A549 (cell line): ENCODE results near the gene PSMA7. TPM values are rescaled to one million over a fixed set of nuclear protein-coding genes. Genes with fewer than 3 reads are reported as not detected.

Source experiments
- ATAC-seq, 2 experiments: fragments of 200-7000 bp in 1 of 2; fragments of >200 bp in 1 of 2; cut with Nextera tagmentation in 1 of 2; cut with Tn5 transposase in 1 of 2; 3 replicates each; pipeline versions ENCODE4 v1.8.0 to v1.9.1; 2018 to 2020; ENCODE audit warnings: mild to moderate bottlenecking in 1 of 2, moderate library complexity in 1 of 2
- CTCF ChIA-PET: fragments of 300-600 bp; sonication (Branson Sonifier 250); formaldehyde crosslinking; extraction: SDS; loops from one replicate; lab custom pipeline; 2021; ENCODE audit warnings: antibody characterized with exemption, inconsistent platforms; lab: Yijun Ruan, JAX
- POLR2A ChIA-PET: fragments of 350-600 bp; formaldehyde crosslinking; extraction: SDS; loops from one replicate; lab custom pipeline; 2021; ENCODE audit warnings: antibody characterized with exemption, inconsistent platforms; lab: Yijun Ruan, JAX
- DNase-seq, 2 experiments: peaks; one replicate each; pipeline versions ENCODE4 v3.0.0 to v3.0.0-alpha.2; 2011 to 2016; ENCODE audit warnings: low read depth in 1 of 2, low spot score in 1 of 2
- FAIRE-seq: peaks from 2 replicates; lab custom pipeline; 2011; peaks lifted over from hg19 to GRCh38; lab: Jason Lieb, UNC
- H3K27ac ChIP-seq, 2 experiments: fragments of >200 bp; sonication (Bioruptor Twin); formaldehyde crosslinking; 3 replicates each; pipeline ENCODE4 v1.5.1; 2016 to 2017
- H3K4me1 ChIP-seq: fragments of >200 bp; sonication (Bioruptor Twin); formaldehyde crosslinking; 3 replicates; pipeline ENCODE4 v1.6.1; 2016
- H3K4me2 ChIP-seq: fragments of >200 bp; sonication (Bioruptor Twin); formaldehyde crosslinking; 3 replicates; pipeline ENCODE4 v1.6.1; 2016
- H3K4me3 ChIP-seq: fragments of >200 bp; sonication (Bioruptor Twin); formaldehyde crosslinking; 3 replicates; pipeline ENCODE4 v1.5.1; 2016
- H3K9me3 ChIP-seq: fragments of >200 bp; sonication (Bioruptor Twin); formaldehyde crosslinking; 3 replicates; pipeline ENCODE4 v1.6.1; 2016
- BCL3 ChIP-seq: fragments of >200 bp; sonication (Bioruptor Twin); formaldehyde crosslinking; IDR thresholded peaks from 3 replicates; pipeline ENCODE4 v1.6.1; 2016
- CBX8 ChIP-seq: fragments of 200-600 bp; sonication (generic); IDR thresholded peaks from 2 replicates; pipeline ENCODE4 v1.6.1; 2016
- CHD4 ChIP-seq: fragments of 200-600 bp; sonication (generic); IDR thresholded peaks from 2 replicates; pipeline ENCODE4 v1.6.1; 2016; ENCODE audit warnings: antibody characterized with exemption, mild to moderate bottlenecking, borderline replicate concordance
- CTCF ChIP-seq: fragments of >200 bp; sonication (Bioruptor Twin); formaldehyde crosslinking; IDR thresholded peaks from 3 replicates; pipeline ENCODE4 v1.5.1; 2016
- E2F6 ChIP-seq: IDR thresholded peaks from 2 replicates; pipeline ENCODE4 v1.6.1; 2012; ENCODE audit warnings: low read depth, borderline replicate concordance
- ELK1 ChIP-seq: fragments of 150-350 bp; IDR thresholded peaks from 2 replicates; pipeline ENCODE4 v1.6.1; 2014; ENCODE audit warnings: low read depth, mild to moderate bottlenecking, low read length
- EP300 ChIP-seq, 2 experiments: fragments of >200 bp; sonication (Bioruptor Twin); formaldehyde crosslinking; IDR thresholded peaks; 2 replicates in 1 of 2; 3 replicates in 1 of 2; pipeline ENCODE4 v1.6.1; 2016 to 2017
- FOSL2 ChIP-seq, 2 experiments: fragments of 450-650 bp in 1 of 2; fragments of >200 bp in 1 of 2; sonication (Bioruptor Twin) in 1 of 2; formaldehyde crosslinking; IDR thresholded peaks; 2 replicates each; pipeline versions ENCODE4 v1.5.0 to v1.6.1; 2016 to 2020; ENCODE audit warnings: mild to moderate bottlenecking in 1 of 2, moderate library complexity in 1 of 2
- FOXS1 ChIP-seq: fragments of 250-450 bp; sonication (Bioruptor Pico); IDR thresholded peaks from 2 replicates; pipeline ENCODE4 v1.5.0; 2020; ENCODE audit warnings: mild to moderate bottlenecking, moderate library complexity
- HDAC2 ChIP-seq: fragments of 200-600 bp; sonication (generic); IDR thresholded peaks from 2 replicates; pipeline ENCODE4 v1.6.1; 2016
- HEYL ChIP-seq: fragments of 250-450 bp; sonication (Bioruptor Pico); IDR thresholded peaks from 2 replicates; pipeline ENCODE4 v1.8.0; 2021; ENCODE audit warnings: mild to moderate bottlenecking, moderate library complexity
- HOXB13 ChIP-seq: fragments of 250-450 bp; sonication (Bioruptor Pico); IDR thresholded peaks from 2 replicates; pipeline ENCODE4 v1.5.0; 2020; ENCODE audit warnings: low read depth, mild to moderate bottlenecking, moderate library complexity
- KDM5A ChIP-seq: fragments of 200-600 bp; sonication (generic); IDR thresholded peaks from 2 replicates; pipeline ENCODE4 v1.6.1; 2016; ENCODE audit warnings: antibody characterized with exemption, mild to moderate bottlenecking
- NFE2L2 ChIP-seq: fragments of 150-350 bp; conservative IDR thresholded peaks from 2 replicates; pipeline ENCODE4 v1.6.1; 2014; ENCODE audit warnings: low read length
- NPAS2 ChIP-seq: fragments of 250-450 bp; sonication (Bioruptor Pico); IDR thresholded peaks from 2 replicates; pipeline ENCODE4 v1.8.0; 2022; ENCODE audit warnings: mild to moderate bottlenecking, moderate library complexity, borderline replicate concordance
- RCOR1 ChIP-seq: fragments of 150-350 bp; IDR thresholded peaks from 2 replicates; pipeline ENCODE4 v1.6.1; 2014; ENCODE audit warnings: antibody characterized with exemption, low read length, low read depth
- SMC3 ChIP-seq: fragments of >200 bp; sonication (Bioruptor Twin); formaldehyde crosslinking; IDR thresholded peaks from 3 replicates; pipeline ENCODE4 v1.6.1; 2018; ENCODE audit warnings: inconsistent platforms
- TP53 ChIP-seq: fragments of 250-450 bp; sonication (Bioruptor Pico); IDR thresholded peaks from 2 replicates; pipeline ENCODE4 v1.5.0; 2021; ENCODE audit warnings: mild to moderate bottlenecking, moderate library complexity
- ZFP36 ChIP-seq: fragments of 450-650 bp; IDR thresholded peaks from 2 replicates; pipeline ENCODE4 v1.6.1; 2014; ENCODE audit warnings: borderline replicate concordance; ENCODE audit not compliant: partially characterized antibody
- ZNF302 ChIP-seq: fragments of 250-450 bp; sonication (Bioruptor Pico); IDR thresholded peaks from 2 replicates; pipeline ENCODE4 v1.9.0; 2021; ENCODE audit warnings: inconsistent platforms, mild to moderate bottlenecking, moderate library complexity
- WGBS: methylation state at CpG from one replicate; pipeline ENCODE4 v1.1.6; 2017; ENCODE audit errors: missing lambda C conversion rate; 5-methylcytosine and 5-hydroxymethylcytosine counted together
- polyA plus RNA-seq, 4 experiments: library from polyadenylated mRNA; depleted of rRNA in 3 of 4; stranded (reverse); fragments of >200 nt; fragmentation: RNase III in 1 of 4; extraction: RNeasy Plus Mini Kit Qiagen cat#74134 plus additional on column Dnase treatment in 1 of 4; gene quantifications; 2 replicates in 3 of 4; 3 replicates in 1 of 4; pipeline ENCODE4 v1.2.3, GENCODE V29; 2011 to 2017

Gene PSMA7
- polyA plus RNA-seq, 2 of the 4 experiments (the other 2 are of a cell fraction) = 511 to 562 TPM

GRCh38 chr20:62120990-62121775, 22.0 kb downstream of the PSMA7 start (continued):
- TF ChIP-seq CTCF (no peak), HDAC2 (no peak), CHD4 (no peak), NFE2L2 (no peak), ELK1 (no peak), ZNF302 (CRISPR knock-in tag) (no peak), E2F6 (peak; percentile 84), FOXS1 (CRISPR knock-in tag) (no peak; the same call in 1 of the 2 replicates)
- TF ChIP-seq, all 56 proteins: peak for 9

- peaks cover 6% of the 10 kb centered on the region; the same call in 2 of the 3 replicates for H3K9me3 ChIP-seq
- no peak overlapping the region for H3K4me2 ChIP-seq
- POLR2A ChIA-PET = interaction anchor here (2.5 kb wide), 1 partner anchor 54 kb away, joined by 37 read pairs; the partner anchor contains the start of gene TAF4
- WGBS = 86% methylated on average over 5 of the region's 5 CpGs
- no peak for TF ChIP-seq HOXB13
- TF ChIP-seq ZFP36 = no peak
- TF ChIP-seq BCL3 = no peak
- no peak for TF ChIP-seq EP300 (IDR thresholded peaks at IDR 0.05)
- no peak for TF ChIP-seq RCOR1
- TF ChIP-seq CBX8 = no peak
- no peak for TF ChIP-seq KDM5A
- no peak for TF ChIP-seq TP53 (CRISPR knock-in tag)
- no peak for TF ChIP-seq NPAS2 (CRISPR knock-in tag)
- no peak for TF ChIP-seq ELK1
- TF ChIP-seq HEYL (CRISPR knock-in tag) = no peak
- TF ChIP-seq SMC3 = no peak
- TF ChIP-seq NFE2L2 = no peak
- TF ChIP-seq FOSL2 (IDR thresholded peaks at IDR 0.05) = no peak
- TF ChIP-seq FOSL2 (CRISPR knock-in tag; IDR thresholded peaks at IDR 0.05) = no peak
- TF ChIP-seq, all 56 proteins: peak for 0
- no peak for DNase-seq
- H3K4me3 ChIP-seq = no peak overlapping the region
- H3K4me1 ChIP-seq = peaks cover 11% of the 10 kb centered on the region
- H3K27ac ChIP-seq = no peak overlapping the region
- no peak for ATAC-seq
- CTCF ChIA-PET = interaction anchor here (1.3 to 3.9 kb wide), 3 partner anchors 15 to 110 kb away, joined by 6 to 15 read pairs (median 7); partner anchors contain the start of gene TAF4
- no peak for FAIRE-seq
Measured at GRCh38 chr20:62120365-62120762, 22.8 kb downstream of the PSMA7 start.
